ENCODE measurements around the gene PDLIM5. TPM values are rescaled to one million over a fixed set of nuclear protein-coding genes. Genes with fewer than 3 reads are reported as not detected.
"Not testable (repeated sequence)": the region's sequence is repeated elsewhere in the genome, so short reads cannot be mapped to it uniquely, and the experiment has no call there.

Gene PDLIM5
- total RNA-seq, 4 donors from 2014 or later: 62.9 to 133 (median 110) TPM

- TF ChIP-seq POLR2AphosphoS5 (IDR thresholded peaks at IDR 0.05): no peak
- TF ChIP-seq CTCF (IDR thresholded peaks at IDR 0.05): no peak
- TF ChIP-seq EP300 (IDR thresholded peaks at IDR 0.05; ENCODE audit: low read depth): no peak
- no peak for TF ChIP-seq POLR2A (IDR thresholded peaks at IDR 0.05)
- in situ Hi-C loops (cut with MboI; ENCODE audit: low pct_ligation_motif_present in 1 of 4, low pct_unique_long_range_greater_than_20kb in 1 of 4, low sequenced_read_pairs in 3 of 4) (no loop called here), intact Hi-C loops (cut with DNase I; ENCODE audit: low total_unique reads) (no loop called here)
- Histone ChIP-seq H3K4me3 (no peak overlapping the region), H3K36me3 (no peaks in the 10 kb centered on the region), H3K27me3 (no peaks in the 10 kb centered on the region), H3K4me1 (peaks cover 0 to 59% (median 24%) of the 10 kb centered on the region in 4 donors), H3K9me3 (no peaks in the 10 kb centered on the region), H3K27ac (no peak overlapping the region)
- DNase-seq: no peak
- 64 to 65% methylated on average over 2 of the region's 2 CpGs for WGBS, 2 donors (ENCODE audit: low coverage in 1 of 2)
These were observed 24.1 kb downstream of the PDLIM5 start for GRCh38 chr4:94475794-94476193.

GRCh38 chr4:94477227-94477626 lies 25.5 kb downstream of the PDLIM5 start:
- intact Hi-C loops (cut with DNase I; ENCODE audit: low total_unique reads): no loop called here
- Histone ChIP-seq H3K36me3 (no peaks in the 10 kb centered on the region), H3K27me3 (no peaks in the 10 kb centered on the region), H3K4me3 (no peak overlapping the region), H3K27ac (peak overlapping the region in 1 of 4 donors; percentile 18), H3K4me1 (peaks cover 0 to 62% (median 22%) of the 10 kb centered on the region in 4 donors), H3K9me3 (no peaks in the 10 kb centered on the region)
- TF ChIP-seq POLR2A (IDR thresholded peaks at IDR 0.05): no peak
- TF ChIP-seq CTCF (IDR thresholded peaks at IDR 0.05): no peak
- TF ChIP-seq POLR2AphosphoS5 (IDR thresholded peaks at IDR 0.05): no peak
- TF ChIP-seq EP300 (IDR thresholded peaks at IDR 0.05; ENCODE audit: low read depth): no peak
- WGBS, 2 donors (ENCODE audit: low coverage in 1 of 2): 30 to 39% methylated on average over 2 of the region's 2 CpGs
- DNase-seq: no peak
- in situ Hi-C loops (cut with MboI; ENCODE audit: low pct_ligation_motif_present in 1 of 4, low pct_unique_long_range_greater_than_20kb in 1 of 4, low sequenced_read_pairs in 3 of 4): no loop called here

- intact Hi-C loops (cut with DNase I; ENCODE audit: low total_unique reads); in situ Hi-C loops (cut with MboI; ENCODE audit: low pct_ligation_motif_present in 1 of 4, low pct_unique_long_range_greater_than_20kb in 1 of 4, low sequenced_read_pairs in 3 of 4); DNase-seq; H3K36me3 ChIP-seq; H3K27ac ChIP-seq; H3K9me3 ChIP-seq; H3K27me3 ChIP-seq; H3K4me3 ChIP-seq: not testable (repeated sequence)
- 60 to 77% methylated on average over 2 to 3 of the region's 3 CpGs for WGBS, 2 donors (ENCODE audit: low coverage in 1 of 2)
- peaks cover 0 to 48% (median 22%) of the 10 kb centered on the region in 4 donors for H3K4me1 ChIP-seq
These were observed 27.1 kb downstream of the PDLIM5 start for GRCh38 chr4:94478805-94479204.

- TF ChIP-seq POLR2AphosphoS5 (IDR thresholded peaks at IDR 0.05) (no peak), CTCF (IDR thresholded peaks at IDR 0.05) (no peak), EP300 (IDR thresholded peaks at IDR 0.05; ENCODE audit: low read depth) (no peak), POLR2A (IDR thresholded peaks at IDR 0.05) (no peak)
- Histone ChIP-seq H3K36me3 (no peaks in the 10 kb centered on the region), H3K9me3 (no peaks in the 10 kb centered on the region), H3K27ac (no peak overlapping the region), H3K4me1 (peaks cover 0 to 44% (median 22%) of the 10 kb centered on the region in 4 donors), H3K4me3 (no peak overlapping the region), H3K27me3 (no peaks in the 10 kb centered on the region)
- intact Hi-C loops (cut with DNase I; ENCODE audit: low total_unique reads): no loop called here
- WGBS, 2 donors (ENCODE audit: low coverage in 1 of 2): 51 to 70% methylated on average over 3 to 5 of the region's 5 CpGs
- no peak for DNase-seq
- in situ Hi-C loops (cut with MboI; ENCODE audit: low pct_ligation_motif_present in 1 of 4, low pct_unique_long_range_greater_than_20kb in 1 of 4, low sequenced_read_pairs in 3 of 4): no loop called here
These were observed 27.8 kb downstream of the PDLIM5 start for GRCh38 chr4:94479358-94480141.

Measured in transverse colon (tissue), 4 donors.